PC-9 (cell line): ENCODE results near the gene ERC2.
"Not testable (repeated sequence)": the region's sequence is repeated elsewhere in the genome, so short reads cannot be mapped to it uniquely, and the experiment has no call there.

Experiments
- CTCF ChIP-seq: fragments of 200-600 bp; sonication (generic); conservative IDR thresholded peaks from 2 replicates; pipeline ENCODE4 v1.6.1; 2017; ENCODE audit warnings: mixed run types, antibody characterized with exemption, mild to moderate bottlenecking, moderate library complexity
- EZH2 ChIP-seq: fragments of 200-600 bp; sonication (generic); IDR thresholded peaks from 2 replicates; pipeline ENCODE4 v1.8.0; 2017; ENCODE audit warnings: antibody characterized with exemption, low read depth

GRCh38 chr3:55505102-55505501 lies 963.2 kb downstream of the ERC2 start:
- not testable (repeated sequence) for TF ChIP-seq CTCF, EZH2
